GM23338 (cell line): ENCODE data around the gene COG7. TPM values are rescaled to one million over a fixed set of nuclear protein-coding genes. Genes with fewer than 3 reads are reported as not detected.

Source experiments
- ATAC-seq: fragments of 200-7000 bp; cut with Tn5 transposase; 3 replicates; pipeline ENCODE4 v1.9.1; 2020
- DNase-seq: peaks from one replicate; pipeline ENCODE4 v3.0.0-alpha.2; 2015; ENCODE audit warnings: low spot score
- H2AFZ ChIP-seq: fragments of 200-600 bp; sonication (generic); 2 replicates; pipeline ENCODE4 v1.8.0; 2016; ENCODE audit warnings: antibody characterized with exemption, mild to moderate bottlenecking, moderate library complexity
- H3F3A ChIP-seq: fragments of 200-600 bp; sonication (generic); replicated peaks from 2 replicates; pipeline ENCODE4 v1.8.0; 2017; ENCODE audit warnings: antibody characterized with exemption, mixed run types, low read depth
- H3K27ac ChIP-seq: fragments of 200-600 bp; sonication (generic); 2 replicates; pipeline ENCODE4 v1.6.1; 2016; ENCODE audit warnings: low read depth
- H3K27me3 ChIP-seq: fragments of 200-600 bp; sonication (generic); 2 replicates; pipeline ENCODE4 v1.8.0; 2016; ENCODE audit warnings: mild to moderate bottlenecking, mixed run types, moderate library complexity; ENCODE audit not compliant: insufficient read depth
- H3K36me3 ChIP-seq: fragments of 200-600 bp; sonication (generic); 2 replicates; pipeline ENCODE4 v1.8.0; 2016; ENCODE audit warnings: mild to moderate bottlenecking; ENCODE audit not compliant: insufficient read depth
- H3K4me1 ChIP-seq: fragments of 200-600 bp; sonication (generic); 2 replicates; pipeline ENCODE4 v1.8.0; 2016; ENCODE audit warnings: mild to moderate bottlenecking, moderate library complexity; ENCODE audit not compliant: insufficient read depth
- H3K4me2 ChIP-seq: fragments of 200-600 bp; sonication (generic); 2 replicates; pipeline ENCODE4 v1.7.1; 2017; ENCODE audit warnings: mixed run types
- H3K4me3 ChIP-seq: fragments of 200-600 bp; sonication (generic); 2 replicates; pipeline ENCODE4 v1.6.1; 2016; ENCODE audit warnings: mixed run types
- H3K79me2 ChIP-seq: fragments of 200-600 bp; sonication (generic); replicated peaks from 2 replicates; pipeline ENCODE4 v1.8.0; 2017; ENCODE audit warnings: mild to moderate bottlenecking; ENCODE audit not compliant: insufficient read depth
- H3K9me2 ChIP-seq: fragments of 200-600 bp; sonication (generic); 2 replicates; pipeline ENCODE4 v1.8.0; 2017; ENCODE audit not compliant: insufficient read depth
- H4K20me1 ChIP-seq: fragments of 200-600 bp; sonication (generic); replicated peaks from 2 replicates; pipeline ENCODE4 v1.8.0; 2017; ENCODE audit warnings: mild to moderate bottlenecking; ENCODE audit not compliant: insufficient read depth
- H3K27ac Mint-ChIP-seq: 2 replicates; pipeline ENCODE4 v1.8.0; 2020; ENCODE audit warnings: inconsistent platforms, mild to moderate bottlenecking, moderate library complexity, mixed read lengths
- H3K27me3 Mint-ChIP-seq: 3 replicates; pipeline ENCODE4 v1.8.0; 2022; ENCODE audit warnings: low read depth, mild to moderate bottlenecking, moderate library complexity, mixed read lengths, inconsistent platforms; ENCODE audit not compliant: insufficient read depth, poor library complexity
- H3K36me3 Mint-ChIP-seq: 3 replicates; pipeline ENCODE4 v1.8.0; 2021; ENCODE audit warnings: low read depth, mild to moderate bottlenecking, inconsistent platforms, moderate library complexity, mixed read lengths
- H3K4me1 Mint-ChIP-seq: 3 replicates; pipeline ENCODE4 v1.8.0; 2020; ENCODE audit warnings: mild to moderate bottlenecking, inconsistent platforms, mixed read lengths
- H3K4me3 Mint-ChIP-seq: 3 replicates; pipeline ENCODE4 v1.8.0; 2021; ENCODE audit warnings: moderate library complexity, mild to moderate bottlenecking, inconsistent platforms, mixed read lengths
- H3K9me3 Mint-ChIP-seq: 3 replicates; pipeline ENCODE4 v1.8.0; 2020; ENCODE audit warnings: moderate library complexity, mild to moderate bottlenecking, inconsistent platforms, mixed read lengths
- CREB1 ChIP-seq: fragments of 250-450 bp; sonication (Bioruptor Pico); IDR thresholded peaks from 2 replicates; pipeline ENCODE4 v1.5.0; 2020; ENCODE audit warnings: low read depth, mild to moderate bottlenecking, moderate library complexity
- JUNB ChIP-seq: IDR thresholded peaks from one replicate; pipeline ENCODE4 v1.6.1; 2016; ENCODE audit warnings: antibody characterized with exemption; ENCODE audit not compliant: unreplicated experiment
- POLR2AphosphoS5 ChIP-seq: IDR thresholded peaks from 2 replicates; pipeline ENCODE4 v1.6.1; 2016; ENCODE audit warnings: antibody characterized with exemption, low read depth
- polyA plus RNA-seq: library from polyadenylated mRNA; unstranded; fragments of >200 nt; fragmentation: Nextera tagmentation; extraction: Ambion mirVana; gene quantifications from 2 replicates; pipeline ENCODE4 v1.2.1, GENCODE V29; 2016
- total RNA-seq: library from RNA; depleted of rRNA; stranded (reverse); fragments of >200 nt; shearing (Covaris generic); gene quantifications from 2 replicates; pipeline ENCODE4 v1.2.3, GENCODE V29; 2014
- TF ChIP-seq, protein P1 (sequence below), 2 experiments: fragments of 200-600 bp in 1 of 2; sonication (generic) in 1 of 2; conservative IDR thresholded peaks; 2 replicates each; pipeline versions ENCODE4 v1.5.1 to v1.6.1; 2016 to 2017; ENCODE audit warnings: antibody characterized with exemption in 2 of 2, low read depth in 2 of 2, mild to moderate bottlenecking in 2 of 2, moderate library complexity in 1 of 2
- TF ChIP-seq, protein P2 (sequence below): fragments of 250-450 bp; sonication (Bioruptor Pico); IDR thresholded peaks from 2 replicates; pipeline ENCODE4 v1.5.0; 2020; ENCODE audit warnings: mild to moderate bottlenecking, moderate library complexity
- TF ChIP-seq, protein P3 (sequence below): IDR thresholded peaks from one replicate; pipeline ENCODE4 v1.6.1; 2018; ENCODE audit warnings: antibody characterized with exemption; ENCODE audit not compliant: unreplicated experiment

COG7 gene
- total and polyA plus RNA-seq, 2 experiments from 2014 or later = 9.2 to 20.0 TPM

DNA sequence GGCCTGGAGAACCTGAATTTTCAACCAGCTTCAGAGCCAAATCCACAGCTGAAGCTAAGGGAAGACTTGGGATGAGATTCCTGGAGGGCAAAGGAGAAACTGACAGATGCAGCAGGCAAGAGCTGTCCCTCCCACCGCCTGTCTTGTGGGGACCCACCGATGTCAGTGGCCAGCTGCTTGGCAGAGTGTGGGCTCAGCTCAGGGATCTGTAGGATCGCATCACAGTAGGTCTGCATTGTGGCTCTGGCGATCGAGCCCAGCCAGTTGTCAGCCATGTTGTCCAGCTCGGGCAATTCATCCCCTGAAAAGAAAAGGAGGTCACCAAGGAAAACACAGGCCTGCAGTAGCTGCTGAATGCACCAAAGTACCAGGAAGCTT lies 60.8 kb downstream of the COG7 start:
- no peaks in the 10 kb centered on the region for H3K9me3 Mint-ChIP-seq
- ATAC-seq (no peak), DNase-seq (no peak)
- TF ChIP-seq, protein P1, sequence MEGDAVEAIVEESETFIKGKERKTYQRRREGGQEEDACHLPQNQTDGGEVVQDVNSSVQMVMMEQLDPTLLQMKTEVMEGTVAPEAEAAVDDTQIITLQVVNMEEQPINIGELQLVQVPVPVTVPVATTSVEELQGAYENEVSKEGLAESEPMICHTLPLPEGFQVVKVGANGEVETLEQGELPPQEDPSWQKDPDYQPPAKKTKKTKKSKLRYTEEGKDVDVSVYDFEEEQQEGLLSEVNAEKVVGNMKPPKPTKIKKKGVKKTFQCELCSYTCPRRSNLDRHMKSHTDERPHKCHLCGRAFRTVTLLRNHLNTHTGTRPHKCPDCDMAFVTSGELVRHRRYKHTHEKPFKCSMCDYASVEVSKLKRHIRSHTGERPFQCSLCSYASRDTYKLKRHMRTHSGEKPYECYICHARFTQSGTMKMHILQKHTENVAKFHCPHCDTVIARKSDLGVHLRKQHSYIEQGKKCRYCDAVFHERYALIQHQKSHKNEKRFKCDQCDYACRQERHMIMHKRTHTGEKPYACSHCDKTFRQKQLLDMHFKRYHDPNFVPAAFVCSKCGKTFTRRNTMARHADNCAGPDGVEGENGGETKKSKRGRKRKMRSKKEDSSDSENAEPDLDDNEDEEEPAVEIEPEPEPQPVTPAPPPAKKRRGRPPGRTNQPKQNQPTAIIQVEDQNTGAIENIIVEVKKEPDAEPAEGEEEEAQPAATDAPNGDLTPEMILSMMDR (conservative IDR thresholded peaks at IDR 0.05; ENCODE audit: low read depth in 2 of 2) = no peak
- TF ChIP-seq, protein P2, sequence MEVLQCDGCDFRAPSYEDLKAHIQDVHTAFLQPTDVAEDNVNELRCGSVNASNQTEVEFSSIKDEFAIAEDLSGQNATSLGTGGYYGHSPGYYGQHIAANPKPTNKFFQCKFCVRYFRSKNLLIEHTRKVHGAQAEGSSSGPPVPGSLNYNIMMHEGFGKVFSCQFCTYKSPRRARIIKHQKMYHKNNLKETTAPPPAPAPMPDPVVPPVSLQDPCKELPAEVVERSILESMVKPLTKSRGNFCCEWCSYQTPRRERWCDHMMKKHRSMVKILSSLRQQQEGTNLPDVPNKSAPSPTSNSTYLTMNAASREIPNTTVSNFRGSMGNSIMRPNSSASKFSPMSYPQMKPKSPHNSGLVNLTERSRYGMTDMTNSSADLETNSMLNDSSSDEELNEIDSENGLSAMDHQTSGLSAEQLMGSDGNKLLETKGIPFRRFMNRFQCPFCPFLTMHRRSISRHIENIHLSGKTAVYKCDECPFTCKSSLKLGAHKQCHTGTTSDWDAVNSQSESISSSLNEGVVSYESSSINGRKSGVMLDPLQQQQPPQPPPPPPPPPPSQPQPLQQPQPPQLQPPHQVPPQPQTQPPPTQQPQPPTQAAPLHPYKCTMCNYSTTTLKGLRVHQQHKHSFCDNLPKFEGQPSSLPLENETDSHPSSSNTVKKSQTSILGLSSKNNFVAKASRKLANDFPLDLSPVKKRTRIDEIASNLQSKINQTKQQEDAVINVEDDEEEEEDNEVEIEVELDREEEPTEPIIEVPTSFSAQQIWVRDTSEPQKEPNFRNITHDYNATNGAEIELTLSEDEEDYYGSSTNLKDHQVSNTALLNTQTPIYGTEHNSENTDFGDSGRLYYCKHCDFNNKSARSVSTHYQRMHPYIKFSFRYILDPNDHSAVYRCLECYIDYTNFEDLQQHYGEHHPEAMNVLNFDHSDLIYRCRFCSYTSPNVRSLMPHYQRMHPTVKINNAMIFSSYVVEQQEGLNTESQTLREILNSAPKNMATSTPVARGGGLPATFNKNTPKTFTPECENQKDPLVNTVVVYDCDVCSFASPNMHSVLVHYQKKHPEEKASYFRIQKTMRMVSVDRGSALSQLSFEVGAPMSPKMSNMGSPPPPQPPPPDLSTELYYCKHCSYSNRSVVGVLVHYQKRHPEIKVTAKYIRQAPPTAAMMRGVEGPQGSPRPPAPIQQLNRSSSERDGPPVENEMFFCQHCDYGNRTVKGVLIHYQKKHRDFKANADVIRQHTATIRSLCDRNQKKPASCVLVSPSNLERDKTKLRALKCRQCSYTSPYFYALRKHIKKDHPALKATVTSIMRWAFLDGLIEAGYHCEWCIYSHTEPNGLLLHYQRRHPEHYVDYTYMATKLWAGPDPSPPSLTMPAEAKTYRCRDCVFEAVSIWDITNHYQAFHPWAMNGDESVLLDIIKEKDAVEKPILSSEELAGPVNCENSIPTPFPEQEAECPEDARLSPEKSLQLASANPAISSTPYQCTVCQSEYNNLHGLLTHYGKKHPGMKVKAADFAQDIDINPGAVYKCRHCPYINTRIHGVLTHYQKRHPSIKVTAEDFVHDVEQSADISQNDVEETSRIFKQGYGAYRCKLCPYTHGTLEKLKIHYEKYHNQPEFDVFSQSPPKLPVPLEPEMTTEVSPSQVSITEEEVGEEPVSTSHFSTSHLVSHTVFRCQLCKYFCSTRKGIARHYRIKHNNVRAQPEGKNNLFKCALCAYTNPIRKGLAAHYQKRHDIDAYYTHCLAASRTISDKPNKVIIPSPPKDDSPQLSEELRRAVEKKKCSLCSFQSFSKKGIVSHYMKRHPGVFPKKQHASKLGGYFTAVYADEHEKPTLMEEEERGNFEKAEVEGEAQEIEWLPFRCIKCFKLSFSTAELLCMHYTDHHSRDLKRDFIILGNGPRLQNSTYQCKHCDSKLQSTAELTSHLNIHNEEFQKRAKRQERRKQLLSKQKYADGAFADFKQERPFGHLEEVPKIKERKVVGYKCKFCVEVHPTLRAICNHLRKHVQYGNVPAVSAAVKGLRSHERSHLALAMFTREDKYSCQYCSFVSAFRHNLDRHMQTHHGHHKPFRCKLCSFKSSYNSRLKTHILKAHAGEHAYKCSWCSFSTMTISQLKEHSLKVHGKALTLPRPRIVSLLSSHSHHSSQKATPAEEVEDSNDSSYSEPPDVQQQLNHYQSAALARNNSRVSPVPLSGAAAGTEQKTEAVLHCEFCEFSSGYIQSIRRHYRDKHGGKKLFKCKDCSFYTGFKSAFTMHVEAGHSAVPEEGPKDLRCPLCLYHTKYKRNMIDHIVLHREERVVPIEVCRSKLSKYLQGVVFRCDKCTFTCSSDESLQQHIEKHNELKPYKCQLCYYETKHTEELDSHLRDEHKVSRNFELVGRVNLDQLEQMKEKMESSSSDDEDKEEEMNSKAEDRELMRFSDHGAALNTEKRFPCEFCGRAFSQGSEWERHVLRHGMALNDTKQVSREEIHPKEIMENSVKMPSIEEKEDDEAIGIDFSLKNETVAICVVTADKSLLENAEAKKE (CRISPR knock-in tag) = no peak
- no peak for TF ChIP-seq POLR2AphosphoS5
- TF ChIP-seq JUNB = no peak
- no peak for TF ChIP-seq CREB1 (CRISPR knock-in tag)
- TF ChIP-seq, protein P3, sequence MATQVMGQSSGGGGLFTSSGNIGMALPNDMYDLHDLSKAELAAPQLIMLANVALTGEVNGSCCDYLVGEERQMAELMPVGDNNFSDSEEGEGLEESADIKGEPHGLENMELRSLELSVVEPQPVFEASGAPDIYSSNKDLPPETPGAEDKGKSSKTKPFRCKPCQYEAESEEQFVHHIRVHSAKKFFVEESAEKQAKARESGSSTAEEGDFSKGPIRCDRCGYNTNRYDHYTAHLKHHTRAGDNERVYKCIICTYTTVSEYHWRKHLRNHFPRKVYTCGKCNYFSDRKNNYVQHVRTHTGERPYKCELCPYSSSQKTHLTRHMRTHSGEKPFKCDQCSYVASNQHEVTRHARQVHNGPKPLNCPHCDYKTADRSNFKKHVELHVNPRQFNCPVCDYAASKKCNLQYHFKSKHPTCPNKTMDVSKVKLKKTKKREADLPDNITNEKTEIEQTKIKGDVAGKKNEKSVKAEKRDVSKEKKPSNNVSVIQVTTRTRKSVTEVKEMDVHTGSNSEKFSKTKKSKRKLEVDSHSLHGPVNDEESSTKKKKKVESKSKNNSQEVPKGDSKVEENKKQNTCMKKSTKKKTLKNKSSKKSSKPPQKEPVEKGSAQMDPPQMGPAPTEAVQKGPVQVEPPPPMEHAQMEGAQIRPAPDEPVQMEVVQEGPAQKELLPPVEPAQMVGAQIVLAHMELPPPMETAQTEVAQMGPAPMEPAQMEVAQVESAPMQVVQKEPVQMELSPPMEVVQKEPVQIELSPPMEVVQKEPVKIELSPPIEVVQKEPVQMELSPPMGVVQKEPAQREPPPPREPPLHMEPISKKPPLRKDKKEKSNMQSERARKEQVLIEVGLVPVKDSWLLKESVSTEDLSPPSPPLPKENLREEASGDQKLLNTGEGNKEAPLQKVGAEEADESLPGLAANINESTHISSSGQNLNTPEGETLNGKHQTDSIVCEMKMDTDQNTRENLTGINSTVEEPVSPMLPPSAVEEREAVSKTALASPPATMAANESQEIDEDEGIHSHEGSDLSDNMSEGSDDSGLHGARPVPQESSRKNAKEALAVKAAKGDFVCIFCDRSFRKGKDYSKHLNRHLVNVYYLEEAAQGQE = no peak
- Histone ChIP-seq H3K4me1 (no peaks in the 10 kb centered on the region), H3K36me3 (no peaks in the 10 kb centered on the region), H3K9me2 (no peaks in the 10 kb centered on the region), H2AFZ (no peak overlapping the region), H3K27me3 (no peaks in the 10 kb centered on the region), H3F3A (no peaks in the 10 kb centered on the region), H3K27ac (no peak overlapping the region), H3K4me3 (no peak overlapping the region), H3K4me2 (no peak overlapping the region), H3K79me2 (no peaks in the 10 kb centered on the region), H4K20me1 (no peaks in the 10 kb centered on the region)
- H3K4me1 Mint-ChIP-seq = no peaks in the 10 kb centered on the region; the same call in 1 of the 3 replicates
- no peak overlapping the region for H3K4me3 Mint-ChIP-seq
- no peak overlapping the region for H3K27ac Mint-ChIP-seq
- peaks cover 18% of the 10 kb centered on the region for H3K36me3 Mint-ChIP-seq
- peaks cover 2% of the 10 kb centered on the region for H3K27me3 Mint-ChIP-seq
